B cell (primary cell): ENCODE results near the gene IVNS1ABP.
"Not testable (repeated sequence)": the region's sequence is repeated elsewhere in the genome, so short reads cannot be mapped to it uniquely, and the experiment has no call there.

ENCODE experiments used
- EZH2 ChIP-seq: IDR thresholded peaks from 2 replicates; pipeline ENCODE4 v1.6.1; 2012; ENCODE audit warnings: borderline replicate concordance, low read depth, mild to moderate bottlenecking, moderate library complexity, low read length; ENCODE audit not compliant: insufficient read depth, poor library complexity, severe bottlenecking
- TF ChIP-seq, protein P1 (sequence below): fragments of 200-600 bp; IDR thresholded peaks from one replicate; pipeline ENCODE4 v1.8.0; 2022; ENCODE audit warnings: antibody characterized with exemption, mild to moderate bottlenecking

DNA sequence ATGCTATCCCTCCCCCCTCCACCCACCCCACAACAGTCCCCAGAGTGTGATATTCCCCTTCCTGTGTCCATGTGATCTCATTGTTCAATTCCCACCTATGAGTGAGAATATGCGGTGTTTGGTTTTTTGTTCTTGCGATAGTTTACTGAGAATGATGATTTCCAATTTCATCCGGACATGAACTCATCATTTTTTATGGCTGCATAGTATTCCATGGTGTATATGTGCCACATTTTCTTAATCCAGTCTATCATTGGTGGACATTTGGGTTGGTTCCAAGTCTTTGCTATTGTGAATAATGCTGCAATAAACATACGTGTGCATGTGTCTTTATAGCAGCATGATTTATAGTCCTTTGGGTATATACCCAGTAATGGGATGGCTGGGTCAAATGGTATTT is 65.1 kb downstream of the IVNS1ABP start:
- TF ChIP-seq, protein P1, sequence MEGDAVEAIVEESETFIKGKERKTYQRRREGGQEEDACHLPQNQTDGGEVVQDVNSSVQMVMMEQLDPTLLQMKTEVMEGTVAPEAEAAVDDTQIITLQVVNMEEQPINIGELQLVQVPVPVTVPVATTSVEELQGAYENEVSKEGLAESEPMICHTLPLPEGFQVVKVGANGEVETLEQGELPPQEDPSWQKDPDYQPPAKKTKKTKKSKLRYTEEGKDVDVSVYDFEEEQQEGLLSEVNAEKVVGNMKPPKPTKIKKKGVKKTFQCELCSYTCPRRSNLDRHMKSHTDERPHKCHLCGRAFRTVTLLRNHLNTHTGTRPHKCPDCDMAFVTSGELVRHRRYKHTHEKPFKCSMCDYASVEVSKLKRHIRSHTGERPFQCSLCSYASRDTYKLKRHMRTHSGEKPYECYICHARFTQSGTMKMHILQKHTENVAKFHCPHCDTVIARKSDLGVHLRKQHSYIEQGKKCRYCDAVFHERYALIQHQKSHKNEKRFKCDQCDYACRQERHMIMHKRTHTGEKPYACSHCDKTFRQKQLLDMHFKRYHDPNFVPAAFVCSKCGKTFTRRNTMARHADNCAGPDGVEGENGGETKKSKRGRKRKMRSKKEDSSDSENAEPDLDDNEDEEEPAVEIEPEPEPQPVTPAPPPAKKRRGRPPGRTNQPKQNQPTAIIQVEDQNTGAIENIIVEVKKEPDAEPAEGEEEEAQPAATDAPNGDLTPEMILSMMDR, result not testable (repeated sequence)
- TF ChIP-seq EZH2, result not testable (repeated sequence)
